ENCODE results near the gene DBN1.

- TF ChIP-seq CTCF (IDR thresholded peaks at IDR 0.05; ENCODE audit: low read depth, low read length) (no peak), EZH2phosphoT487 (IDR thresholded peaks at IDR 0.05; ENCODE audit: low read depth) (no peak)
Observed at GRCh38 chr5:177431317-177432142, 41.9 kb downstream of the DBN1 start.
